Measurements from ENCODE around the gene CCDC192.

DNA sequence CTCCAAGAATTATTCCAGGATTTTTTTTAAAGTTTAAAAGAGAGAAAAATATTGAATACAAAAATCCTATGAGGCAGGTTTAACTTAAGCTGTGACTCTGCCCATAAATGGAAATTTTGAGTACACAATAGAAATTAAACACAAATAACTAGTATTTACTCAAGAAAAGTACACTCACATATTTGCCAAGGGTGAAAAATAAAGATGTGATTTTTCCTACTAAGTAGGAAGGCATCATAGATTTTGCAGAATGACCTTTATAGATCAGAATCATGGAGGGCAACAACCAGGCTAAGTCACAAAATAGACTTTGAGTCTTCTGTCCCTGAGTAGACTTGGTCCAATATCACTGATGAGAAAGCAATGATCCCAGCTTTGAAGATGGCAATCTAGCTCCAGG lies 277.7 kb downstream of the CCDC192 start:
- TF ChIP-seq, protein P1, sequence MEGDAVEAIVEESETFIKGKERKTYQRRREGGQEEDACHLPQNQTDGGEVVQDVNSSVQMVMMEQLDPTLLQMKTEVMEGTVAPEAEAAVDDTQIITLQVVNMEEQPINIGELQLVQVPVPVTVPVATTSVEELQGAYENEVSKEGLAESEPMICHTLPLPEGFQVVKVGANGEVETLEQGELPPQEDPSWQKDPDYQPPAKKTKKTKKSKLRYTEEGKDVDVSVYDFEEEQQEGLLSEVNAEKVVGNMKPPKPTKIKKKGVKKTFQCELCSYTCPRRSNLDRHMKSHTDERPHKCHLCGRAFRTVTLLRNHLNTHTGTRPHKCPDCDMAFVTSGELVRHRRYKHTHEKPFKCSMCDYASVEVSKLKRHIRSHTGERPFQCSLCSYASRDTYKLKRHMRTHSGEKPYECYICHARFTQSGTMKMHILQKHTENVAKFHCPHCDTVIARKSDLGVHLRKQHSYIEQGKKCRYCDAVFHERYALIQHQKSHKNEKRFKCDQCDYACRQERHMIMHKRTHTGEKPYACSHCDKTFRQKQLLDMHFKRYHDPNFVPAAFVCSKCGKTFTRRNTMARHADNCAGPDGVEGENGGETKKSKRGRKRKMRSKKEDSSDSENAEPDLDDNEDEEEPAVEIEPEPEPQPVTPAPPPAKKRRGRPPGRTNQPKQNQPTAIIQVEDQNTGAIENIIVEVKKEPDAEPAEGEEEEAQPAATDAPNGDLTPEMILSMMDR (IDR thresholded peaks at IDR 0.05): no peak
- no peak for TF ChIP-seq POLR2A (IDR thresholded peaks at IDR 0.05)
